HEK293 (cell line): Measurements from ENCODE around the gene PEX11G.

ENCODE experiments used
- KLF7 ChIP-seq: fragments of 450-650 bp; formaldehyde crosslinking; IDR thresholded peaks from 2 replicates; pipeline ENCODE4 v1.5.1; 2016; ENCODE audit warnings: missing biosample characterization, missing genetic modification characterization, borderline replicate concordance
- PBX3 ChIP-seq: sonication (generic); formaldehyde crosslinking; IDR thresholded peaks from 2 replicates; pipeline ENCODE4 v1.8.1; 2022; ENCODE audit warnings: mild to moderate bottlenecking, moderate library complexity, missing genetic modification reagents
- PRDM1 ChIP-seq: fragments of 450-650 bp; formaldehyde crosslinking; IDR thresholded peaks from 2 replicates; pipeline ENCODE4; 2016; ENCODE audit warnings: missing biosample characterization, missing genetic modification characterization
- PRDM2 ChIP-seq: fragments of 450-650 bp; formaldehyde crosslinking; IDR thresholded peaks from 2 replicates; pipeline ENCODE4 v1.5.1; 2016; ENCODE audit warnings: missing biosample characterization, missing genetic modification characterization, borderline replicate concordance
- ZBTB17 ChIP-seq: fragments of 450-650 bp; formaldehyde crosslinking; IDR thresholded peaks from 2 replicates; pipeline ENCODE4 v1.5.1; 2016; ENCODE audit warnings: missing biosample characterization, missing genetic modification characterization
- ZIC2 ChIP-seq: fragments of 450-650 bp; formaldehyde crosslinking; IDR thresholded peaks from 2 replicates; pipeline ENCODE4 v1.5.1; 2016; ENCODE audit warnings: missing biosample characterization, missing genetic modification characterization
- ZNF10 ChIP-seq: fragments of 450-650 bp; formaldehyde crosslinking; IDR thresholded peaks from 2 replicates; pipeline ENCODE4 v1.5.1; 2017; ENCODE audit warnings: missing biosample characterization, missing genetic modification characterization
- ZNF16 ChIP-seq: fragments of 450-650 bp; formaldehyde crosslinking; IDR thresholded peaks from 2 replicates; pipeline ENCODE4 v1.5.1; 2016; ENCODE audit warnings: low read depth, missing biosample characterization, missing genetic modification characterization
- ZNF18 ChIP-seq: fragments of 450-650 bp; formaldehyde crosslinking; IDR thresholded peaks from 2 replicates; pipeline ENCODE4 v1.5.1; 2016; ENCODE audit warnings: missing biosample characterization, missing genetic modification characterization
- ZNF2 ChIP-seq: fragments of 450-650 bp; formaldehyde crosslinking; IDR thresholded peaks from 2 replicates; pipeline ENCODE4 v1.5.1; 2016; ENCODE audit warnings: missing biosample characterization, missing genetic modification characterization
- ZNF202 ChIP-seq: fragments of 450-650 bp; formaldehyde crosslinking; IDR thresholded peaks from 2 replicates; pipeline ENCODE4 v1.5.1; 2016; ENCODE audit warnings: missing biosample characterization, missing genetic modification characterization, borderline replicate concordance
- ZNF221 ChIP-seq: fragments of 450-650 bp; formaldehyde crosslinking; IDR thresholded peaks from 2 replicates; pipeline ENCODE4 v1.5.1; 2017; ENCODE audit warnings: missing biosample characterization, missing genetic modification characterization, borderline replicate concordance
- ZNF23 ChIP-seq: fragments of 450-650 bp; formaldehyde crosslinking; IDR thresholded peaks from 2 replicates; pipeline ENCODE4 v1.5.1; 2016; ENCODE audit warnings: missing biosample characterization, missing genetic modification characterization, borderline replicate concordance
- ZNF274 ChIP-seq, 2 experiments: fragments of 200-500 bp in 1 of 2; fragments of 450-650 bp in 1 of 2; sonication (Bioruptor generic) in 1 of 2; formaldehyde crosslinking in 1 of 2; IDR thresholded peaks; 2 replicates each; pipeline versions ENCODE4 v1.5.1 to v1.6.1; 2014 to 2016; ENCODE audit warnings: borderline replicate concordance in 1 of 2, inconsistent platforms in 1 of 2, low read length in 1 of 2, missing biosample characterization in 1 of 2, missing genetic modification characterization in 1 of 2
- ZNF350 ChIP-seq: fragments of 450-650 bp; formaldehyde crosslinking; IDR thresholded peaks from 2 replicates; pipeline ENCODE4 v1.5.0; 2017; ENCODE audit warnings: missing biosample characterization, mild to moderate bottlenecking, missing genetic modification characterization
- ZNF366 ChIP-seq: fragments of 450-650 bp; formaldehyde crosslinking; conservative IDR thresholded peaks from 2 replicates; pipeline ENCODE4 v1.5.1; 2016; ENCODE audit warnings: missing biosample characterization, missing genetic modification characterization
- ZNF394 ChIP-seq: fragments of 450-650 bp; formaldehyde crosslinking; IDR thresholded peaks from 2 replicates; pipeline ENCODE4 v1.5.1; 2016; ENCODE audit warnings: missing biosample characterization, missing genetic modification characterization, mild to moderate bottlenecking, moderate library complexity, borderline replicate concordance
- ZNF398 ChIP-seq: fragments of 450-650 bp; formaldehyde crosslinking; IDR thresholded peaks from 2 replicates; pipeline ENCODE4 v1.5.1; 2017; ENCODE audit warnings: missing biosample characterization, missing genetic modification characterization
- ZNF433 ChIP-seq: fragments of 450-650 bp; formaldehyde crosslinking; IDR thresholded peaks from 2 replicates; pipeline ENCODE4 v1.5.1; 2016; ENCODE audit warnings: missing biosample characterization, missing genetic modification characterization, low read depth
- ZNF513 ChIP-seq: fragments of 450-650 bp; IDR thresholded peaks from 2 replicates; pipeline ENCODE4 v1.5.1; 2018; ENCODE audit warnings: missing biosample characterization, missing genetic modification characterization
- ZNF514 ChIP-seq: fragments of 450-650 bp; formaldehyde crosslinking; IDR thresholded peaks from 2 replicates; pipeline ENCODE4 v1.5.1; 2016; ENCODE audit warnings: missing biosample characterization, missing genetic modification characterization
- ZNF560 ChIP-seq: fragments of 450-650 bp; formaldehyde crosslinking; IDR thresholded peaks from 2 replicates; pipeline ENCODE4 v1.5.1; 2017; ENCODE audit warnings: missing biosample characterization, missing genetic modification characterization, borderline replicate concordance
- ZNF600 ChIP-seq: fragments of 450-650 bp; formaldehyde crosslinking; IDR thresholded peaks from 2 replicates; pipeline ENCODE4 v1.5.1; 2016; ENCODE audit warnings: missing biosample characterization, missing genetic modification characterization
- ZNF621 ChIP-seq: fragments of 450-650 bp; formaldehyde crosslinking; IDR thresholded peaks from 2 replicates; pipeline ENCODE4 v1.5.1; 2017; ENCODE audit warnings: missing biosample characterization, missing genetic modification characterization
- ZNF785 ChIP-seq: fragments of 450-650 bp; formaldehyde crosslinking; IDR thresholded peaks from 2 replicates; pipeline ENCODE4 v1.5.1; 2016; ENCODE audit warnings: missing biosample characterization, missing genetic modification characterization
- ZNF791 ChIP-seq: fragments of 450-650 bp; formaldehyde crosslinking; IDR thresholded peaks from 2 replicates; pipeline ENCODE4 v1.5.1; 2016; ENCODE audit warnings: missing biosample characterization, missing genetic modification characterization
- ZSCAN4 ChIP-seq: fragments of 450-650 bp; formaldehyde crosslinking; IDR thresholded peaks from 2 replicates; pipeline ENCODE4 v1.5.1; 2017; ENCODE audit warnings: missing biosample characterization, missing genetic modification characterization

The PEX11G gene

DNA sequence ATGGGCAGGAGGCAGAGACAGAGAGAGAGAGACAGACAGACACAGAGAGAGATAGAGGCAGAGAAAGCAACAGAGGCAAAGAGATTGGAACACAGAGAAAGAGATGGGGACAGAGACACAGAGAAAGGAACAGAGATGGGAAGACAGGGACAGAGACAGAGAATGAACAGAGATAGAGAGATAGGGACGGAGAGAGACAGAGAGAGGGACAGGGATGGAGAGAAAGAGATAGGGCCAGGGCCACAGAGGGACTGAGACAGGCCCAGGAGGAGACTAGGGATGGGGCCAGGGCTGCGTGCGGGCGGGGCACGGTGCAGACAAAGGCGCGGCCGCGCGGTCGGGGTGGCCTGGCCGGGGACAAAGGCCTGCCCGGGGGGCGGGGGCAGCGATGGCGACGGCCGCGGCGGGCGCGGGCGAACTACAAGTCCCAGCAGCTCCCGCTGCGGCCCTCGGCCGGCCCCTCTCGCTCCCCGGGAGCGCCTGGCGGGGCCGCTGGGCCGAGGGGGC lies 26.9 kb upstream of the PEX11G start, which contains the start of gene ZNF358 (continued):
- TF ChIP-seq ZNF2 (tag by site-specific recombination) (0 out of 2 replicates have a peak, but pooled peaks have one; percentile 67), ZNF398 (tag by site-specific recombination) (peak; percentile 48; the same call in 1 of the 2 replicates), PRDM2 (tag by site-specific recombination) (no peak), ZNF350 (tag by site-specific recombination) (no peak), ZNF433 (tag by site-specific recombination) (no peak), ZIC2 (tag by site-specific recombination) (no peak), KLF7 (tag by site-specific recombination) (peak; percentile 71; the same call in 1 of the 2 replicates), ZNF366 (peak; percentile 97), ZNF10 (tag by site-specific recombination) (no peak), ZNF785 (tag by site-specific recombination) (peak; percentile 71; the same call in 1 of the 2 replicates), ZNF221 (no peak), ZNF513 (tag by site-specific recombination) (no peak), ZNF514 (tag by site-specific recombination) (no peak), ZNF791 (tag by site-specific recombination) (no peak), ZNF18 (tag by site-specific recombination) (no peak), ZBTB17 (peak; percentile 95), ZNF560 (no peak), ZNF600 (peak; percentile 33; the same call in 1 of the 2 replicates), PBX3 (CRISPR knock-in tag) (no peak), ZNF16 (tag by site-specific recombination) (peak; percentile 32), ZNF274 (IDR thresholded peaks at IDR 0.05; ENCODE audit: low read length) (no peak), ZNF274 (tag by site-specific recombination; IDR thresholded peaks at IDR 0.05; ENCODE audit: borderline replicate concordance) (no peak), ZNF202 (tag by site-specific recombination) (peak; percentile 100), PRDM1 (tag by site-specific recombination) (no peak), ZNF621 (no peak), ZSCAN4 (no peak), ZNF23 (no peak), ZNF394 (tag by site-specific recombination) (no peak)
